Sigmoid colon (tissue), 7 donors: ENCODE measurements around the gene HDX. TPM values are rescaled to one million over a fixed set of nuclear protein-coding genes. Genes with fewer than 3 reads are reported as not detected.

Experiments used
- DNase-seq: peaks from one replicate; pipeline ENCODE4 v3.0.0-alpha.2; 2019
- H3K27ac ChIP-seq, 4 donors: fragments of 200-600 bp; sonication (generic); one replicate each; pipeline ENCODE4 v1.5.1; 2016 to 2019; ENCODE audit warnings: mild to moderate bottlenecking in 1 of 4
- H3K27me3 ChIP-seq, 3 donors: fragments of 200-600 bp; sonication (generic); one replicate each; pipeline ENCODE4 v1.5.1; 2019; ENCODE audit warnings: mild to moderate bottlenecking in 1 of 3
- H3K36me3 ChIP-seq, 4 donors: fragments of 200-600 bp; sonication (generic); one replicate each; pipeline ENCODE4 v1.5.1; 2016 to 2019
- H3K4me1 ChIP-seq, 4 donors: fragments of 200-600 bp; sonication (generic); one replicate each; pipeline ENCODE4 v1.5.1; 2017 to 2019
- H3K4me3 ChIP-seq, 4 donors: fragments of 200-600 bp; sonication (generic); one replicate each; pipeline ENCODE4 v1.5.1; 2017 to 2019; ENCODE audit warnings: mild to moderate bottlenecking in 2 of 4, moderate library complexity in 1 of 4
- H3K9me3 ChIP-seq, 4 donors: fragments of 200-600 bp in 3 of 4; sonication (generic) in 3 of 4; one replicate each; pipeline versions ENCODE4 v1.5.1 to v1.6.1; 2013 to 2019
- CTCF ChIP-seq, 4 experiments: fragments of 450-650 bp in 3 of 4; fragments of 200-600 bp in 1 of 4; IDR thresholded peaks; one replicate each; pipeline ENCODE4 v1.5.1; 2016 to 2019; ENCODE audit warnings: antibody characterized with exemption in 4 of 4, mild to moderate bottlenecking in 3 of 4, moderate library complexity in 2 of 4
- EP300 ChIP-seq, 4 donors: sonication (generic); formaldehyde crosslinking; IDR thresholded peaks; one replicate each; pipeline ENCODE4 v1.6.1; 2017; ENCODE audit warnings: antibody characterized with exemption in 4 of 4
- POLR2A ChIP-seq, 2 donors: fragments of 450-650 bp; IDR thresholded peaks; one replicate each; pipeline ENCODE4 v1.6.1; 2016; ENCODE audit warnings: antibody characterized with exemption in 2 of 2, mild to moderate bottlenecking in 2 of 2, moderate library complexity in 2 of 2
- POLR2AphosphoS5 ChIP-seq, 4 donors: sonication (generic); formaldehyde crosslinking; IDR thresholded peaks; one replicate each; pipeline ENCODE4 v1.6.1; 2017; ENCODE audit warnings: antibody characterized with exemption in 4 of 4
- WGBS, 2 donors: extraction: QIAGEN DNeasy Blood & Tissue Kit; methylation state at CpG; one replicate each; pipeline ENCODE4 v1.1.7; 2013; 5-methylcytosine and 5-hydroxymethylcytosine counted together
- intact Hi-C: fragments of 100-400 bp; cut with DNase I; formaldehyde crosslinking; loops from one replicate; pipeline ENCODE4 v1.15.1; 2023
- polyA plus RNA-seq, 3 donors: library from polyadenylated mRNA; stranded (reverse); fragments of 200-250 nt; gene quantifications; one replicate each; pipeline ENCODE4 v1.2.3, GENCODE V29; 2013
- total RNA-seq, 4 donors: library from RNA; depleted of rRNA; stranded (reverse); fragments of >200 nt; gene quantifications; one replicate each; pipeline ENCODE4 v1.1.0, GENCODE V29; 2016
- donor health status: healthy with polysubstance abuse.
- donor health status: Bipolar disorder and iron deficiency.
- donor health status: healthy.

HDX gene
- total and polyA plus RNA-seq, 7 donors = 0.23 to 9.1 (median 4.3) TPM

- H3K27me3 ChIP-seq = no peaks in the 10 kb centered on the region
- H3K36me3 ChIP-seq = no peaks in the 10 kb centered on the region
- TF ChIP-seq POLR2A (IDR thresholded peaks at IDR 0.05) (no peak), CTCF (IDR thresholded peaks at IDR 0.05) (no peak), POLR2AphosphoS5 (IDR thresholded peaks at IDR 0.05) (no peak), EP300 (IDR thresholded peaks at IDR 0.05) (no peak)
- 90 to 95% methylated on average over 2 of the region's 2 CpGs for WGBS, 2 donors
- no peak overlapping the region for H3K4me3 ChIP-seq
- intact Hi-C loops = no loop called here
- H3K9me3 ChIP-seq = no peaks in the 10 kb centered on the region
- H3K4me1 ChIP-seq = peaks cover 0 to 7% (median 0%) of the 10 kb centered on the region in 4 donors
- no peak overlapping the region for H3K27ac ChIP-seq
- DNase-seq = no peak
These were observed 23.2 kb downstream of the HDX start for GRCh38 chrX:84479086-84479485.

DNA sequence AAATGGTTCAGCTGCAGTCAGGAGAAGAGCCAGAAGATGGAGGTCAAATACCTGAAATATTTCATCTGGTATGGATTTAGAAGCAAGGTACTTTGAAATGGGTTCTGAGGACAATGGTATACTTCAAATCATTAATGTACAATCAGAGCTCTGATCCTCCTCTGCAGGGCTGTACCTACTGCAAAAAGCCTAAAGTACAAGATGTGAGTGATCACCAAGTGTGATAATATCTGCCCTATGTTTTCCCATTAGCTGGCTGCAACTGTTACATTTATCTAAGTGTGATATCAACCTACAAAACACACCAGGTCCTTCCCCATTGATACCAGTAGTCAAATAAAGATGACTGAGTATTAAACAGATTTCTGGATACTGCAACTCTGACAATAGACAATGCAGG, 25.1 kb downstream of the HDX start:
- H3K27me3 ChIP-seq = no peaks in the 10 kb centered on the region
- intact Hi-C loops = no loop called here
- no peaks in the 10 kb centered on the region for H3K36me3 ChIP-seq
- no peak for DNase-seq
- no peak overlapping the region for H3K4me3 ChIP-seq
- no peaks in the 10 kb centered on the region for H3K9me3 ChIP-seq
- peaks cover 0 to 7% (median 0%) of the 10 kb centered on the region in 4 donors for H3K4me1 ChIP-seq
- TF ChIP-seq POLR2AphosphoS5 (IDR thresholded peaks at IDR 0.05) = no peak
- H3K27ac ChIP-seq = no peak overlapping the region

DNA sequence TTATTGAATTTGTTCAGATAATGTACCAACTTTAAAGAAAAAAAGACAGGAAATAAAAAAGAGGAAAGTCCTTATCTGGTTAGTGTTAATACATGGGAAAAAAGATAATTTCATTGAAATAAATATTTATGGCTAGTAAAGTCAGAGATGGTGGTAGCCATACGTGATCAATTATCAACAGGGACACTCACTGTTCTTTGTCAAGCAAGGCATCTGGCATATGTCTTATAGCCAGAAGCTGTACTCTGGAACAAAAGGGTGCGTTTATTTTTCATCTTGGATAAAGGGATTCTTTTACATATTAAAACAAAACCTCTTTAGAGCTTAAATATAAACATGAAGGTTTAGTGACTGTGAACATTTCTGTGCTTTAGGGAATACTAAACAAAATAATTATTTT, 26.7 kb downstream of the HDX start:
- H3K9me3 ChIP-seq = no peaks in the 10 kb centered on the region
- H3K4me1 ChIP-seq = peaks cover 0 to 7% (median 0%) of the 10 kb centered on the region in 4 donors
- no peak overlapping the region for H3K27ac ChIP-seq
- DNase-seq = no peak
- H3K27me3 ChIP-seq = no peaks in the 10 kb centered on the region
- no peak for TF ChIP-seq EP300 (IDR thresholded peaks at IDR 0.05)
- no peak for TF ChIP-seq CTCF (IDR thresholded peaks at IDR 0.05)
- TF ChIP-seq POLR2AphosphoS5 (IDR thresholded peaks at IDR 0.05) = peak in 1 of 4 donors; percentile 5
- no peak overlapping the region for H3K4me3 ChIP-seq
- intact Hi-C loops = no loop called here
- WGBS, 2 donors = 76 to 89% methylated on average over 2 of the region's 2 CpGs
- no peaks in the 10 kb centered on the region for H3K36me3 ChIP-seq

GRCh38 chrX:84475101-84475500, 27.2 kb downstream of the HDX start:
- Histone ChIP-seq H3K4me3 (no peak overlapping the region), H3K4me1 (peaks cover 0 to 7% (median 0%) of the 10 kb centered on the region in 4 donors), H3K9me3 (no peaks in the 10 kb centered on the region), H3K36me3 (no peaks in the 10 kb centered on the region), H3K27me3 (no peaks in the 10 kb centered on the region), H3K27ac (no peak overlapping the region)
- TF ChIP-seq POLR2AphosphoS5 (IDR thresholded peaks at IDR 0.05) (no peak), POLR2A (IDR thresholded peaks at IDR 0.05) (no peak), CTCF (IDR thresholded peaks at IDR 0.05) (no peak), EP300 (IDR thresholded peaks at IDR 0.05) (no peak)
- no peak for DNase-seq
- 79 to 89% methylated on average over 2 of the region's 2 CpGs for WGBS, 2 donors
- intact Hi-C loops = no loop called here

DNA sequence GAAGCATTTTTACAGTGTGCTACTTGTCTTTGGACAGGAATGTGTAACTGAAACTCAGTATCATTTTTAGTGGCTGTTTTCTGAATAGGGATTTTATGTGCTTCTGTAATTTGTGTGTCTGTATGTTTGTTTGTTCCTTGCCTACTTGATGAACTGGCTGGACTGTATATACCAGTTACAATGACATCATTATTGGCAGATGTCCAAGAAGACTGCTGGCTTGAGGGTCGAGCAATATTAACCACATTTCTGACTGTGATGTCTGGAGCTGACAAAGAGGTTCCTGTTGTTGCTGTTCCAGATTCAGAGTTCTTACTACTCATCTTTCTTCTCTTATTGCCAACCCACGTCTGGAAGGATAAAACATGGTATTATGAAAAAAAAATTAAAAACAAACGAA, 33.0 kb downstream of the HDX start:
- DNase-seq = no peak
- no peaks in the 10 kb centered on the region for H3K27me3 ChIP-seq
- no peak for TF ChIP-seq CTCF (IDR thresholded peaks at IDR 0.05)
- no peak for TF ChIP-seq POLR2AphosphoS5 (IDR thresholded peaks at IDR 0.05)
- no peak for TF ChIP-seq EP300 (IDR thresholded peaks at IDR 0.05)
- no peak for TF ChIP-seq POLR2A (IDR thresholded peaks at IDR 0.05)
- intact Hi-C loops = no loop called here
- H3K36me3 ChIP-seq = no peaks in the 10 kb centered on the region
- no peaks in the 10 kb centered on the region for H3K4me1 ChIP-seq
- H3K27ac ChIP-seq = no peak overlapping the region
- H3K9me3 ChIP-seq = no peaks in the 10 kb centered on the region
- 57% methylated on average over 3 of the region's 3 CpGs for WGBS, 2 donors
- H3K4me3 ChIP-seq = no peak overlapping the region
